HT1080 (cell line): ENCODE measurements around the gene GJD4. TPM values are rescaled to one million over a fixed set of nuclear protein-coding genes. Genes with fewer than 3 reads are reported as not detected.

Experiments
- DNase-seq: peaks from one replicate; pipeline ENCODE4 v3.0.0-alpha.2; 2015; ENCODE audit warnings: low read depth
- total RNA-seq: library from RNA; depleted of rRNA; stranded (reverse); fragments of >200 nt; shearing (Covaris generic); gene quantifications from 2 replicates; pipeline ENCODE4 v1.2.3, GENCODE V29; 2014

Gene GJD4
- total RNA-seq, 1 experiment from 2014 or later = not detected

GRCh38 chr10:35578618-35578956, 26.6 kb upstream of the GJD4 start:
- no peak for DNase-seq

- DNase-seq = no peak
Measured at GRCh38 chr10:35579116-35579515, 26.0 kb upstream of the GJD4 start.

DNA sequence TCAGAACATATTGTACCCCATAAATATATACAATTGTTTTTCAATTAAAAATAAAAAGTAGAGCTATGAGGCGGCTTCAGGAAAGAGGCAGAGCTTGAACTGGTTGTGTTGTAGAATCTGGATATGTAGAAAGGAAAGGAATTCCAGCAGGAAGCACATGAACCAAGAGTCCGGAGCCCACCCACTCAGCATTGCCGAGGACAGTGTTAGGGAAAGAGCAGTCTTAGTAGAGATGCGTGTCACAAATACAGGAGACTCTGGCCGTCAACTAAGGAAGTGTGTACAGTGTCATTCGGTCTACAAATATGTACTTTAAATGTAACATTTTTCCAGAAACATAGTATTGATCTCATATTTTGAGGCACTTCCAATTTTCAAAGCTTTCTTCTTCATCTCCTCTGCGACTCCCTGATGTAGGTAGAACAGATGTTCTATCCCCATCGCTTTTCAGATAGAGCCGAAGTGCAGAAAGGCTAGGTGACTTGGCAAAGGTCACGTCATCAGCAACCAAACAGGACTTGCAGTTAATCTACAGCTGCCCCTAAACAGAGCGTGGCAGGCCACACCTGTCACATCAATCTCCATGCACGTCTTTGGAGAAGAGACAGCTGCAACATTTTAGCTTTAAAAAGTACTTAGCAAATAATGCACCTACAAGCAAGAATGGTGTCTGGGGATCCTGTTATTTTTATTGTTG, 25.3 kb upstream of the GJD4 start:
- no peak for DNase-seq

- DNase-seq = no peak
Measured at GRCh38 chr10:35580423-35580770, 24.7 kb upstream of the GJD4 start.

DNA sequence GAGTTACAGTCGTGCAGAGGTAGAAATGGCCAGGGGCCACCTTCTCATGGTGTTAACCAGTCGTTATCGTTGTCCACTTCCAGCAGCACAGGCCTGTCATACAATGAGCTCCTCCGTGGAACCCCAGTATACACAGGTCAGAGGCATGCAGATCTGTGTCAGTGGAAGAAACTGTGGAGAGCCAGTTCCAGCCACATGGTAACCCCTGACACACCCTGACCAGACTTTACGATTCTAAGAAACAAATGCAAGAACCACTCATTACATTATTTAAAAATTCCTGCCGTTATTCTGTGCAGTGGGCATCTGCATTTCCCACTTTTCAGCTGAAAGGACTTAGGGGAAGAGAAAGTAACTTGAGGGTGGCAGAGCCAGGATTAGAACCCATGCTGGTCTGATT, 23.5 kb upstream of the GJD4 start:
- no peak for DNase-seq

DNA sequence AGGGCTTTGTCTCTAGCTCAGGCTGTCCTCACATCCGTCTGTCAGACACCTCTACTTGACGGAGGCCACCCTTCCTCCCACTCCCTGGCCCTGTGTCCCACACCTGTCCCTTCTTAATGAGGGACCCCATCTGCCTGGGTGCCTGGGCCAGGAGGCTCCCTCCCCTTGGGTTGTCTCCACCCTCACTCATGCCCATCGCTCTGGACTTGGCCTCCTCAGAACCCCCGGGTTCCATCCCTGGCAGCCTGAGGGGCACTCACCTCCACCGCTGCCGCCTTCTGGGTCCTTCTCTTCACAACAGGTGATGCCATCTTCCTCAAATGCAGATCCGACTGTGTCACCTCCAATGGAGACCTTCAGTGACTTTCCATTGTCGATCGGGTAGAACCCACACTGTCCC, 20.2 kb upstream of the GJD4 start:
- no peak for DNase-seq

DNA sequence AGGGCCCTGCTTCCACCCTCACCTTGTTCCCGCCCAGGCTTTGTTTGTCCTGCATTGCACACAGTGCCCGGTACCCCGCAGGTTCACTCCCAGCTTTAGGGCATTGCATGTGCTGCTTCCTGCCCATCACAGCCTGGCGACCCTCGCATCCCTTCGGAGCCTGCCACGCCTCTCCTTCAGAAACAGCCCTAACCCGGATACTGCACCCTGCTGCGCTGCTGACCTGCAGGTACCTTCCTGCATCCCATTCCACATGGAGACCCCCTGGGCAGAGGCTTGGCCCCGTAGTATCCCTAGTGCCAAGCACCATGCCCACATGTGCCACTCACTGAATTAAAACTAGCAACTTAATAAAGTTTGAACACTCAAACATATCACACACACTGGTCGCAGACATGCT, 19.8 kb upstream of the GJD4 start:
- DNase-seq = no peak

DNA sequence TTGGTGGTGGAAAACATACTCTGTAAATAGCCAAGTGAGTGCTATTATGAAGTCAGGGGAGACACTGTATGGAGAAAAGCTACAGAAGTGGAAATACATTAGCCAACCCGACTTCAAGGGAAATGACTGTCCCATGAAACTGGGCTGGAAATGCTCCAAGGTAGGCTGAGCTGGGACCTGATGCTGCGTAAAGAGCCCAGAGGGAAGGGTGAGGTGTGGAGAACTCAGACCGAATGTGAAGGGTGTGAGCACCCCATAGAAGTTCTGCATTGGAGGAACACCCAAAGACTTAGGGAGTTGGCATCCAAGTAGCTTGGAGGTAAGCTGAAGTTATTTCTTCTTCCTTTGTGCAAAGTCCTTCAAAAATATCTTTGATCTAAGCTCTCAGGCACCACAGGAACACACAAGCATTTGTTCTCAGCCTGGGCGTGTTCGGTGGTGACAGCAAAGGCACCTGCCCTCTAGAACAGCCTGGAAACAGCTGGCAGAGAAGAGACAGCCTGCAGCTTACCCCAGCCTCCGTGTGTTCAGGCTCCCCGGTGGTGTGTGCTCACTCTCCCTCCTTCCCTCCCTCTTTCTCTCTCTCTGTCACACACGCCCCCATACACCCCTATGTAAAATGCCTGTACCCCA, 19.1 kb upstream of the GJD4 start:
- DNase-seq = no peak

DNA sequence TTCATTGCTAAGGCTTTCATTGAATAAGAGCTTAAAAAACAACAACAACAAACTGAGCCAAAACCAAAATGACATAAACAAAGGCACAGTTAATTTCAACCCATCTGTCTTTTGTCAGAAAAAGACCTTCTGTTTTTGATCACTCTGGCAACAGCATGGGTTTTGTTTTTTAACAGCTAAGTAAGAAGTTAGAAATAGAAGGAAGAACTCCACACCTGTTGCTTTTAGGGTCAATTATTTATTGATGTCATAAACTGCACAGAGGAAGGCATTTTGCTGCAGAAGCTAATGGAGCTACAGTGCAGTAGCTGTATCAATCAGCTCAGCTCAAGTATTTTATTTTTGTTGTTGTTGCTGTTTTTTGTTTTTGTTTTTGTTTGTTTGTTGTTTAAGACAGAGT, 16.3 kb upstream of the GJD4 start:
- DNase-seq = no peak

DNA sequence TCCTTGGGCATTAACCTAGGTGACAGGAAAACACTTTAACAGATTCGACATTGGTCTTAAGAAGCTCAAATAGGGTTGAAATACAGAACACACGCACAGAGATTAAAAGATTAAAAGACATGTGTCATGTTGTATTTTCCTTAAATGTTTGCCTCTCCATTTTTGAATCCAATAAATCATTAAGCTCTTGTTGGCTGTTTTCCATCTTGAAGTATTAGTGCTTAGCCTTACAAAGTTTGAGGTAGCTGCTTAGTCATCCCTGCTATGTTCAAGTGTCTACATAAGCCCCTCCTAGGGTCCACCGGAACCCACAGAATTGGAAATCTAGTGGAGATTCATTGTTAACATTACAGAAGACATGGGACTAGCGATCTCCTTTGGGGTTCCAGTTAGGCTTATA, 12.7 kb upstream of the GJD4 start:
- DNase-seq = no peak

- DNase-seq = no peak
Measured at GRCh38 chr10:35594115-35595079, 10.7 kb upstream of the GJD4 start.

- DNase-seq = no peak
Measured at GRCh38 chr10:35595106-35595505, 10.0 kb upstream of the GJD4 start.

GRCh38 chr10:35598379-35598778, 6.8 kb upstream of the GJD4 start:
- no peak for DNase-seq

GRCh38 chr10:35600193-35600592, 4.9 kb upstream of the GJD4 start:
- DNase-seq = no peak

DNA sequence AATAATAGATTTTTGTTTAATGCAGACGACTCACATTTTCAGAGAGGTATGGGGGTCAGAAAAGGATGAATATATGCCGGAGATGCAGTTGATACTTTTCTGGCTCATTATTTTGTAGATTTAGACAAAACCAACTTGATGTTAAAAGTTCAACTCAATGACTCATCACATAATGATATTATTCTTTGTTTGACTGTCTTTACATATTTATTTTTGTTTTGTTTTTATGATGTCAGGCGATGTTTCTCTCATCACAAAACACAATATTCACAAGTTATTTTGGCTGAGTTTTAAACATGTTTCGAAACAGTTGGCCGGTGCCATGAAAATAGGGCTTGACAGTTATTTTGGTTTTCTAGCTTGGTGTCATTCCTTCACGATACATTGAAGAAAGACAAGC, 1.3 kb downstream of the GJD4 start:
- no peak for DNase-seq

- no peak for DNase-seq
Measured at GRCh38 chr10:35607475-35608327, 2.6 kb downstream of the GJD4 start.

- DNase-seq = no peak
Measured at GRCh38 chr10:35608328-35608672, 3.2 kb downstream of the GJD4 start.

GRCh38 chr10:35611750-35612149, 6.6 kb downstream of the GJD4 start:
- DNase-seq = peak; percentile 25

DNA sequence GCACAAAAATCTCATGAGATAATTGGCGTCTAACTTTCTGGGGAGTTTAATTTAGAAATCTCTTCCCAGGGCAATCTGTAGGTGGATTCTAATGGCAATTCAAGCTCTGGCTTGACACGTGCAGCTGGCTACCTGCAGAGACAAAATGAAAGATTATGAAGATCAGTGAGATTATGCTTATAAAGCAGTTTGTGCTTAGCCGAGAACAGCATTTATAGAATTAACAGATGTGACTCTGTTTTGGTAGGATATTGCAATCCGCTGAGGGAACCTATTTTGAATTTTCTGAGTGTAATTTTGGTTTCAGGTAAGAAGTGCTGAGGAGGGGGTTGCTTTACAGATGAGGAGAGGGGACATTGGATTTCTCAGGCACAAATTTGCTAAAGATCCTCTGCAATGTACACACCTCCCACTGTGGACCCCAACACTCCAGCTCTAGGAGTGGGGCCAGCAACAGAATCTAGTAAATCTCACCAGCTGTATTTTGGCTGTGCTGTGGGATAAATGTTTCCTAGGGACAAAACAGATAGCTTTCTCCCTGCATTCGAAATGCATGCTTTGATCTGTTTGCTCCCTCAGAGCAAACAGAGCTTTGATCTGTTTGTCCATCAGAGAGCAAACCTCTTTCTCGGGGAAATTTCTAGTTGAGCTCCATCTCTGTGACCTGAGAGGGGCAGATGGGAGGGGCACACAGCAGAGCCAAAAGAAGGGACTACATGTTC, 7.4 kb downstream of the GJD4 start:
- no peak for DNase-seq

DNA sequence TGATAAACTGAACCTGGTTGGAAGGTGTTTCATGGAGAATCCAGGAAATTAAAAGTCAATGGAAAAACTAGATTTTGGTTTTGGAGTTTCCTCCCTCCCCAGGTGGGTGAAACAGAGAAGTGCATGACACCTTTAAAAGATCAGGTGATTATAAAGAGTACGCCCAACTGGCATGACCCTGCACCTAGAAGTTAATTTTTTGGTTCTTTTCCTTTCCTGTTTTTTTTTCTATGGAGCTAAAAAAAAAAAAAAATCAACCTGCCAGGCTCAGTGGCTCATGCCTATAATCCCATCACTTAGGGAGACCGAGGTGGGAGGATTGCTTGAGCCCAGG, 7.9 kb downstream of the GJD4 start:
- no peak for DNase-seq

DNA sequence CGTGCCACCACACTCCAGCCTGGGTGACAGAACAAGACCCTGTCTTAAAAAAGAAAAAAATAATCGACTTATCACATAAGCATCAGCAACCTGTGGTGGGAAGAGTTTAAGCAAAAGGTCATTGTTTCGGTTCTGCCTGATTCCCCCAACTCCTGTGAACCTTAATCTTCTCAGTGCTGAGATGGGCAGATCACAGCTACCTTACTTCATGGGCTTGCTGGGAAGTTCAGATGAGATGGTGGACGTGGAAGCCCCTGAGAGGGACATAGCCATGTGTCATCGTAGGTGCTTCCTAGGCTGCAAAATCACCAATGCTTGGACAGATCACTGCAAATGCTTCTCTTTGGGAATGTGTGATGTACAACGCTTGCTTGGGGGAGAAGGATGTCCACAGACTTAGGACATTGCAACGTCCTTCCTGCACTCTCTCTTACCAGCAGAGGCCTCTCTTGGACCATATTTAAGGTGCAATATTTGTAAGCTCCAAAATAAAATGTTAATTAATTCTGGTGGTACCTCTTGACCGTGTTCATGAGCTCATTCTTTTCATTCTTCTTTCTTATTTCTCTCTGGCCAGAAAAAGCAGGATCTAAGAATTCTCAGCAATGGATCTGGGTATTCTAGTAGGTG, 8.6 kb downstream of the GJD4 start:
- DNase-seq = peak; percentile 42
